ENCODE results near the gene MYCBP2.

- TF ChIP-seq EZH2phosphoT487 (IDR thresholded peaks at IDR 0.05; ENCODE audit: low read length) (no peak), CTCF (IDR thresholded peaks at IDR 0.05; ENCODE audit: low read length) (no peak)
These were observed 22.5 kb upstream of the MYCBP2 start for GRCh38 chr13:77349365-77349764.

Measured in MM.1S (cell line).